H9 (cell line): ENCODE data around the gene TNRC6C. TPM values are rescaled to one million over a fixed set of nuclear protein-coding genes. Genes with fewer than 3 reads are reported as not detected.

ENCODE experiments used
- DNase-seq: peaks from one replicate; pipeline ENCODE4 v3.0.0-alpha.2; 2017
- H2AFZ ChIP-seq: one replicate; pipeline ENCODE4 v1.6.1; 2013; ENCODE audit warnings: mild to moderate bottlenecking, low read length, control low read depth, moderate library complexity
- H2AK5ac ChIP-seq: 2 replicates; pipeline ENCODE4 v1.6.1; 2013; ENCODE audit warnings: low read length, control low read depth, mixed read lengths; ENCODE audit not compliant: insufficient read length
- H2BK120ac ChIP-seq: one replicate; pipeline ENCODE4 v1.6.1; 2013; ENCODE audit warnings: low read depth, mild to moderate bottlenecking, low read length, control low read depth, inconsistent platforms; ENCODE audit not compliant: poor library complexity, severe bottlenecking
- H2BK12ac ChIP-seq: 2 replicates; pipeline ENCODE4 v1.6.1; 2013; ENCODE audit warnings: low read length, control low read depth, mixed read lengths, low read depth; ENCODE audit not compliant: insufficient read length
- H2BK15ac ChIP-seq: 2 replicates; pipeline ENCODE4 v1.6.1; 2013; ENCODE audit warnings: low read depth, low read length, control low read depth
- H2BK20ac ChIP-seq: one replicate; pipeline ENCODE4 v1.6.1; 2013; ENCODE audit warnings: low read depth, mild to moderate bottlenecking, low read length, control low read depth, inconsistent platforms; ENCODE audit not compliant: poor library complexity, severe bottlenecking
- H2BK5ac ChIP-seq: 2 replicates; pipeline ENCODE4 v1.6.1; 2013; ENCODE audit warnings: low read length, control low read depth, mixed read lengths; ENCODE audit not compliant: insufficient read length
- H3K14ac ChIP-seq: 2 replicates; pipeline ENCODE4 v1.6.1; 2013; ENCODE audit warnings: low read length, control low read depth; ENCODE audit not compliant: insufficient read depth
- H3K18ac ChIP-seq: 2 replicates; pipeline ENCODE4 v1.6.1; 2013; ENCODE audit warnings: low read depth, mild to moderate bottlenecking, mixed read lengths, low read length, control low read depth; ENCODE audit not compliant: insufficient read length
- H3K23ac ChIP-seq: 2 replicates; pipeline ENCODE4 v1.6.1; 2013; ENCODE audit warnings: low read length, control low read depth, mixed read lengths, low read depth; ENCODE audit not compliant: insufficient read length
- H3K23me2 ChIP-seq: 2 replicates; pipeline ENCODE4 v1.6.1; 2013; ENCODE audit warnings: low read depth, mild to moderate bottlenecking, mixed read lengths, low read length, control low read depth; ENCODE audit not compliant: insufficient read length, poor library complexity, severe bottlenecking
- H3K27ac ChIP-seq: 2 replicates; pipeline ENCODE4 v1.5.1; 2013; ENCODE audit warnings: low read length, control low read depth, mixed read lengths, low read depth; ENCODE audit not compliant: insufficient read length
- H3K27me3 ChIP-seq: 2 replicates; pipeline ENCODE4 v1.6.1; 2013; ENCODE audit warnings: low read length, control low read depth, inconsistent platforms; ENCODE audit not compliant: insufficient read depth
- H3K4ac ChIP-seq: 2 replicates; pipeline ENCODE4 v1.6.1; 2013; ENCODE audit warnings: low read depth, mild to moderate bottlenecking, control low read depth, inconsistent platforms, low read length, moderate library complexity
- H3K4me1 ChIP-seq: 2 replicates; pipeline ENCODE4 v1.6.1; 2013; ENCODE audit warnings: low read length, control low read depth, inconsistent platforms; ENCODE audit not compliant: insufficient read depth
- H3K4me2 ChIP-seq: 2 replicates; pipeline ENCODE4 v1.6.1; 2013; ENCODE audit warnings: low read length, control low read depth, mixed read lengths; ENCODE audit not compliant: insufficient read length, insufficient read depth
- H3K56ac ChIP-seq: 2 replicates; pipeline ENCODE4 v1.6.1; 2013; ENCODE audit warnings: low read depth, mild to moderate bottlenecking, mixed read lengths, low read length, control low read depth; ENCODE audit not compliant: insufficient read length
- H3K79me1 ChIP-seq: 2 replicates; pipeline ENCODE4 v1.6.1; 2013; ENCODE audit warnings: low read depth, mild to moderate bottlenecking, moderate library complexity, low read length, control low read depth, inconsistent platforms; ENCODE audit not compliant: insufficient read depth, poor library complexity, severe bottlenecking
- H3K79me2 ChIP-seq: 2 replicates; pipeline ENCODE4 v1.6.1; 2013; ENCODE audit warnings: low read length, control low read depth, inconsistent platforms; ENCODE audit not compliant: insufficient read depth
- H3K9ac ChIP-seq: 2 replicates; pipeline ENCODE4 v1.6.1; 2013; ENCODE audit warnings: low read length, control low read depth, mixed read lengths; ENCODE audit not compliant: insufficient read length; ENCODE audit errors: extremely low read depth
- H3K9me3 ChIP-seq: one replicate; pipeline ENCODE4 v1.6.1; 2013; ENCODE audit warnings: low read depth, low read length, inconsistent platforms; ENCODE audit not compliant: control insufficient read depth
- H3T11ph ChIP-seq: one replicate; pipeline ENCODE4 v1.6.1; 2013; ENCODE audit warnings: mild to moderate bottlenecking, low read length, control low read depth, inconsistent platforms
- H4K20me1 ChIP-seq: one replicate; pipeline ENCODE4 v1.6.1; 2013; ENCODE audit not compliant: control insufficient read depth, insufficient read length, insufficient read depth
- H4K5ac ChIP-seq: 2 replicates; pipeline ENCODE4 v1.6.1; 2013; ENCODE audit warnings: low read depth, mild to moderate bottlenecking, mixed read lengths, low read length, control low read depth; ENCODE audit not compliant: insufficient read length
- H4K8ac ChIP-seq: replicated peaks from 2 replicates; pipeline ENCODE4 v1.6.1; 2013; ENCODE audit warnings: low read length, control low read depth, mixed read lengths, low read depth; ENCODE audit not compliant: insufficient read length
- H4K91ac ChIP-seq: 2 replicates; pipeline ENCODE4 v1.6.1; 2013; ENCODE audit warnings: low read depth, mild to moderate bottlenecking, moderate library complexity, mixed read lengths, low read length, control low read depth; ENCODE audit not compliant: insufficient read length
- H3K27ac Mint-ChIP-seq, 3 experiments: 2 replicates in 2 of 3; 3 replicates in 1 of 3; pipeline ENCODE4 v1.8.0; 2020 to 2021; ENCODE audit warnings: mixed read lengths in 3 of 3, mild to moderate bottlenecking in 1 of 3, moderate library complexity in 1 of 3
- H3K27me3 Mint-ChIP-seq: 2 replicates; pipeline ENCODE4 v1.8.0; 2021; ENCODE audit warnings: low read depth, mild to moderate bottlenecking, moderate library complexity, mixed read lengths
- H3K36me3 Mint-ChIP-seq, 3 experiments: 2 replicates in 2 of 3; 3 replicates in 1 of 3; pipeline ENCODE4 v1.8.0; 2020 to 2021; ENCODE audit warnings: low read depth in 3 of 3, mixed read lengths in 3 of 3; ENCODE audit not compliant: insufficient read depth in 1 of 3
- H3K4me1 Mint-ChIP-seq, 2 experiments: 2 replicates each; pipeline ENCODE4 v1.8.0; 2020; ENCODE audit warnings: mixed read lengths in 2 of 2
- H3K4me3 Mint-ChIP-seq, 2 experiments: 2 replicates in 1 of 2; 3 replicates in 1 of 2; pipeline ENCODE4 v1.8.0; 2020 to 2021; ENCODE audit warnings: mild to moderate bottlenecking in 2 of 2, mixed read lengths in 2 of 2, moderate library complexity in 1 of 2
- H3K9me3 Mint-ChIP-seq, 2 experiments: 2 replicates in 1 of 2; 3 replicates in 1 of 2; pipeline ENCODE4 v1.8.0; 2020; ENCODE audit warnings: mild to moderate bottlenecking in 2 of 2, mixed read lengths in 2 of 2, moderate library complexity in 1 of 2
- CTCF ChIP-seq: fragments of 200-600 bp; sonication (generic); conservative IDR thresholded peaks from 3 replicates; pipeline ENCODE4 v1.8.0; 2021; ENCODE audit warnings: antibody characterized with exemption, mild to moderate bottlenecking
- WGBS: extraction: QIAGEN DNeasy Blood & Tissue Kit; methylation state at CpG from one replicate; pipeline ENCODE4 v1.1.7; 2013; ENCODE audit warnings: missing lambda C conversion rate, low lambda C conversion rate, mixed read lengths; ENCODE audit not compliant: insufficient read length; ENCODE audit errors: extremely low coverage; 5-methylcytosine and 5-hydroxymethylcytosine counted together
- total RNA-seq: library from RNA; stranded (reverse); gene quantifications from 2 replicates; pipeline ENCODE4 v1.2.1, GENCODE V29; 2021

Gene TNRC6C
- total RNA-seq, 1 experiment from 2014 or later = 24.7 TPM

GRCh38 chr17:78121801-78122215 lies 163.3 kb downstream of the TNRC6C start:
- H3K36me3 Mint-ChIP-seq = peaks cover 7 to 31% (median 22%) of the 10 kb centered on the region in 3 experiments
- Histone ChIP-seq H3K23me2 (peaks cover under 1% of the 10 kb centered on the region), H3K27me3 (no peaks in the 10 kb centered on the region), H3K27ac (no peak overlapping the region), H2BK5ac (no peak overlapping the region), H3K9me3 (no peaks in the 10 kb centered on the region), H3K18ac (no peak overlapping the region), H3K56ac (no peak overlapping the region), H2AFZ (no peak overlapping the region), H3K4ac (no peak overlapping the region), H2BK12ac (no peak overlapping the region), H3K4me1 (peaks cover 1% of the 10 kb centered on the region; the same call in 1 of the 2 replicates), H4K5ac (no peak overlapping the region), H3K79me2 (no peaks in the 10 kb centered on the region; the same call in 1 of the 2 replicates), H2BK20ac (no peak overlapping the region), H2BK15ac (no peak overlapping the region), H3K14ac (no peak overlapping the region), H4K8ac (no peak overlapping the region), H3K79me1 (no peaks in the 10 kb centered on the region), H4K91ac (no peak overlapping the region), H3K9ac (no peak overlapping the region), H3T11ph (no peak overlapping the region), H4K20me1 (no peaks in the 10 kb centered on the region), H3K23ac (no peak overlapping the region), H3K4me2 (no peak overlapping the region), H2AK5ac (no peak overlapping the region), H2BK120ac (no peak overlapping the region)
- no peaks in the 10 kb centered on the region for H3K9me3 Mint-ChIP-seq
- no peaks in the 10 kb centered on the region for H3K27me3 Mint-ChIP-seq
- no CpG with 5 or more reads among the region's 11 CpGs for WGBS
- no peak overlapping the region for H3K27ac Mint-ChIP-seq
- no peak for DNase-seq
- peaks cover 0 to 6% of the 10 kb centered on the region in 2 experiments; a peak in 2 of 4 replicates for H3K4me1 Mint-ChIP-seq
- H3K4me3 Mint-ChIP-seq = no peak overlapping the region
- no peak for TF ChIP-seq CTCF
